H9 (cell line): Measurements from ENCODE around the gene PRAMEF1. TPM values are rescaled to one million over a fixed set of nuclear protein-coding genes. Genes with fewer than 3 reads are reported as not detected.

Experiments used
- DNase-seq: peaks from one replicate; pipeline ENCODE4 v3.0.0-alpha.2; 2017
- H2AFZ ChIP-seq: one replicate; pipeline ENCODE4 v1.6.1; 2013; ENCODE audit warnings: mild to moderate bottlenecking, low read length, control low read depth, moderate library complexity
- H2AK5ac ChIP-seq: 2 replicates; pipeline ENCODE4 v1.6.1; 2013; ENCODE audit warnings: low read length, control low read depth, mixed read lengths; ENCODE audit not compliant: insufficient read length
- H2BK120ac ChIP-seq: one replicate; pipeline ENCODE4 v1.6.1; 2013; ENCODE audit warnings: low read depth, mild to moderate bottlenecking, low read length, control low read depth, inconsistent platforms; ENCODE audit not compliant: poor library complexity, severe bottlenecking
- H2BK12ac ChIP-seq: 2 replicates; pipeline ENCODE4 v1.6.1; 2013; ENCODE audit warnings: low read length, control low read depth, mixed read lengths, low read depth; ENCODE audit not compliant: insufficient read length
- H2BK15ac ChIP-seq: 2 replicates; pipeline ENCODE4 v1.6.1; 2013; ENCODE audit warnings: low read depth, low read length, control low read depth
- H2BK20ac ChIP-seq: one replicate; pipeline ENCODE4 v1.6.1; 2013; ENCODE audit warnings: low read depth, mild to moderate bottlenecking, low read length, control low read depth, inconsistent platforms; ENCODE audit not compliant: poor library complexity, severe bottlenecking
- H2BK5ac ChIP-seq: 2 replicates; pipeline ENCODE4 v1.6.1; 2013; ENCODE audit warnings: low read length, control low read depth, mixed read lengths; ENCODE audit not compliant: insufficient read length
- H3K14ac ChIP-seq: 2 replicates; pipeline ENCODE4 v1.6.1; 2013; ENCODE audit warnings: low read length, control low read depth; ENCODE audit not compliant: insufficient read depth
- H3K18ac ChIP-seq: 2 replicates; pipeline ENCODE4 v1.6.1; 2013; ENCODE audit warnings: low read depth, mild to moderate bottlenecking, mixed read lengths, low read length, control low read depth; ENCODE audit not compliant: insufficient read length
- H3K23ac ChIP-seq: 2 replicates; pipeline ENCODE4 v1.6.1; 2013; ENCODE audit warnings: low read length, control low read depth, mixed read lengths, low read depth; ENCODE audit not compliant: insufficient read length
- H3K23me2 ChIP-seq: 2 replicates; pipeline ENCODE4 v1.6.1; 2013; ENCODE audit warnings: low read depth, mild to moderate bottlenecking, mixed read lengths, low read length, control low read depth; ENCODE audit not compliant: insufficient read length, poor library complexity, severe bottlenecking
- H3K27ac ChIP-seq: 2 replicates; pipeline ENCODE4 v1.5.1; 2013; ENCODE audit warnings: low read length, control low read depth, mixed read lengths, low read depth; ENCODE audit not compliant: insufficient read length
- H3K27me3 ChIP-seq: 2 replicates; pipeline ENCODE4 v1.6.1; 2013; ENCODE audit warnings: low read length, control low read depth, inconsistent platforms; ENCODE audit not compliant: insufficient read depth
- H3K4ac ChIP-seq: 2 replicates; pipeline ENCODE4 v1.6.1; 2013; ENCODE audit warnings: low read depth, mild to moderate bottlenecking, control low read depth, inconsistent platforms, low read length, moderate library complexity
- H3K4me1 ChIP-seq: 2 replicates; pipeline ENCODE4 v1.6.1; 2013; ENCODE audit warnings: low read length, control low read depth, inconsistent platforms; ENCODE audit not compliant: insufficient read depth
- H3K4me2 ChIP-seq: 2 replicates; pipeline ENCODE4 v1.6.1; 2013; ENCODE audit warnings: low read length, control low read depth, mixed read lengths; ENCODE audit not compliant: insufficient read length, insufficient read depth
- H3K56ac ChIP-seq: 2 replicates; pipeline ENCODE4 v1.6.1; 2013; ENCODE audit warnings: low read depth, mild to moderate bottlenecking, mixed read lengths, low read length, control low read depth; ENCODE audit not compliant: insufficient read length
- H3K79me1 ChIP-seq: 2 replicates; pipeline ENCODE4 v1.6.1; 2013; ENCODE audit warnings: low read depth, mild to moderate bottlenecking, moderate library complexity, low read length, control low read depth, inconsistent platforms; ENCODE audit not compliant: insufficient read depth, poor library complexity, severe bottlenecking
- H3K79me2 ChIP-seq: 2 replicates; pipeline ENCODE4 v1.6.1; 2013; ENCODE audit warnings: low read length, control low read depth, inconsistent platforms; ENCODE audit not compliant: insufficient read depth
- H3K9ac ChIP-seq: 2 replicates; pipeline ENCODE4 v1.6.1; 2013; ENCODE audit warnings: low read length, control low read depth, mixed read lengths; ENCODE audit not compliant: insufficient read length; ENCODE audit errors: extremely low read depth
- H3K9me3 ChIP-seq: one replicate; pipeline ENCODE4 v1.6.1; 2013; ENCODE audit warnings: low read depth, low read length, inconsistent platforms; ENCODE audit not compliant: control insufficient read depth
- H3T11ph ChIP-seq: one replicate; pipeline ENCODE4 v1.6.1; 2013; ENCODE audit warnings: mild to moderate bottlenecking, low read length, control low read depth, inconsistent platforms
- H4K20me1 ChIP-seq: one replicate; pipeline ENCODE4 v1.6.1; 2013; ENCODE audit not compliant: control insufficient read depth, insufficient read length, insufficient read depth
- H4K5ac ChIP-seq: 2 replicates; pipeline ENCODE4 v1.6.1; 2013; ENCODE audit warnings: low read depth, mild to moderate bottlenecking, mixed read lengths, low read length, control low read depth; ENCODE audit not compliant: insufficient read length
- H4K8ac ChIP-seq: replicated peaks from 2 replicates; pipeline ENCODE4 v1.6.1; 2013; ENCODE audit warnings: low read length, control low read depth, mixed read lengths, low read depth; ENCODE audit not compliant: insufficient read length
- H4K91ac ChIP-seq: 2 replicates; pipeline ENCODE4 v1.6.1; 2013; ENCODE audit warnings: low read depth, mild to moderate bottlenecking, moderate library complexity, mixed read lengths, low read length, control low read depth; ENCODE audit not compliant: insufficient read length
- H3K27ac Mint-ChIP-seq, 3 experiments: 2 replicates in 2 of 3; 3 replicates in 1 of 3; pipeline ENCODE4 v1.8.0; 2020 to 2021; ENCODE audit warnings: mixed read lengths in 3 of 3, mild to moderate bottlenecking in 1 of 3, moderate library complexity in 1 of 3
- H3K27me3 Mint-ChIP-seq: 2 replicates; pipeline ENCODE4 v1.8.0; 2021; ENCODE audit warnings: low read depth, mild to moderate bottlenecking, moderate library complexity, mixed read lengths
- H3K36me3 Mint-ChIP-seq, 3 experiments: 2 replicates in 2 of 3; 3 replicates in 1 of 3; pipeline ENCODE4 v1.8.0; 2020 to 2021; ENCODE audit warnings: low read depth in 3 of 3, mixed read lengths in 3 of 3; ENCODE audit not compliant: insufficient read depth in 1 of 3
- H3K4me1 Mint-ChIP-seq, 2 experiments: 2 replicates each; pipeline ENCODE4 v1.8.0; 2020; ENCODE audit warnings: mixed read lengths in 2 of 2
- H3K4me3 Mint-ChIP-seq, 2 experiments: 2 replicates in 1 of 2; 3 replicates in 1 of 2; pipeline ENCODE4 v1.8.0; 2020 to 2021; ENCODE audit warnings: mild to moderate bottlenecking in 2 of 2, mixed read lengths in 2 of 2, moderate library complexity in 1 of 2
- H3K9me3 Mint-ChIP-seq, 2 experiments: 2 replicates in 1 of 2; 3 replicates in 1 of 2; pipeline ENCODE4 v1.8.0; 2020; ENCODE audit warnings: mild to moderate bottlenecking in 2 of 2, mixed read lengths in 2 of 2, moderate library complexity in 1 of 2
- WGBS: extraction: QIAGEN DNeasy Blood & Tissue Kit; methylation state at CpG from one replicate; pipeline ENCODE4 v1.1.7; 2013; ENCODE audit warnings: missing lambda C conversion rate, low lambda C conversion rate, mixed read lengths; ENCODE audit not compliant: insufficient read length; ENCODE audit errors: extremely low coverage; 5-methylcytosine and 5-hydroxymethylcytosine counted together
- total RNA-seq: library from RNA; stranded (reverse); gene quantifications from 2 replicates; pipeline ENCODE4 v1.2.1, GENCODE V29; 2021
- TF ChIP-seq, protein P1 (sequence below): fragments of 200-600 bp; sonication (generic); conservative IDR thresholded peaks from 3 replicates; pipeline ENCODE4 v1.8.0; 2021; ENCODE audit warnings: antibody characterized with exemption, mild to moderate bottlenecking

PRAMEF1 gene
- total RNA-seq, 1 experiment from 2014 or later: not detected

DNA sequence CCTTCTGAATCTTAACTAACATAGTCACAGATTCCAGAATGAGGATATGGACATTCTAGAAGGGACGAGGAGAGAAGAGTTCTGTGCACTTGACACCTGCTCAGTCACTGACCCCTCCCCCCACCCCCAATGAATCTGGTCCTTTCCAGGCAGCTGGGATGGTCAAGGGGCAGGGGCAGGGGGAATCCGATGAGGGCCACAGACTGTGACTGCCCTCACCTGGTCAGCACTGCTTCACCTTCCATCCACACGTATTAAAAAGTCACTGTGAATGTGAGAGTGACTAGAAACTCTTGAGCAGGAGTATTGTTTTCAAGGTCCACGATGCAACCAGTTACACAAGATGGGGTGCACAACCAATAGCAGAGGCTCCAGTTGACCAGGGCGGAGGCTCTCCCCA, 27.2 kb upstream of the PRAMEF1 start:
- Histone ChIP-seq H3K23ac (no peak overlapping the region), H3K23me2 (no peaks in the 10 kb centered on the region), H3K79me1 (no peaks in the 10 kb centered on the region), H3K4ac (no peak overlapping the region), H4K8ac (no peak overlapping the region), H3T11ph (no peak overlapping the region), H3K27ac (no peak overlapping the region), H2BK20ac (no peak overlapping the region), H3K56ac (no peak overlapping the region), H4K91ac (no peak overlapping the region), H3K9me3 (no peaks in the 10 kb centered on the region), H2BK12ac (no peak overlapping the region), H3K4me2 (no peak overlapping the region), H3K14ac (no peak overlapping the region), H3K27me3 (no peaks in the 10 kb centered on the region), H2BK15ac (no peak overlapping the region), H2BK5ac (no peak overlapping the region), H3K79me2 (no peaks in the 10 kb centered on the region), H2AFZ (no peak overlapping the region), H4K5ac (no peak overlapping the region), H3K18ac (no peak overlapping the region), H4K20me1 (no peaks in the 10 kb centered on the region), H3K9ac (no peak overlapping the region), H2AK5ac (no peak overlapping the region), H2BK120ac (no peak overlapping the region), H3K4me1 (no peaks in the 10 kb centered on the region)
- H3K27me3 Mint-ChIP-seq: peaks cover 8% of the 10 kb centered on the region
- peaks cover 0 to 3% of the 10 kb centered on the region in 2 experiments; a peak in 1 of 4 replicates for H3K4me1 Mint-ChIP-seq
- DNase-seq: no peak
- no peak overlapping the region for H3K27ac Mint-ChIP-seq
- no peak overlapping the region for H3K4me3 Mint-ChIP-seq
- TF ChIP-seq, protein P1, sequence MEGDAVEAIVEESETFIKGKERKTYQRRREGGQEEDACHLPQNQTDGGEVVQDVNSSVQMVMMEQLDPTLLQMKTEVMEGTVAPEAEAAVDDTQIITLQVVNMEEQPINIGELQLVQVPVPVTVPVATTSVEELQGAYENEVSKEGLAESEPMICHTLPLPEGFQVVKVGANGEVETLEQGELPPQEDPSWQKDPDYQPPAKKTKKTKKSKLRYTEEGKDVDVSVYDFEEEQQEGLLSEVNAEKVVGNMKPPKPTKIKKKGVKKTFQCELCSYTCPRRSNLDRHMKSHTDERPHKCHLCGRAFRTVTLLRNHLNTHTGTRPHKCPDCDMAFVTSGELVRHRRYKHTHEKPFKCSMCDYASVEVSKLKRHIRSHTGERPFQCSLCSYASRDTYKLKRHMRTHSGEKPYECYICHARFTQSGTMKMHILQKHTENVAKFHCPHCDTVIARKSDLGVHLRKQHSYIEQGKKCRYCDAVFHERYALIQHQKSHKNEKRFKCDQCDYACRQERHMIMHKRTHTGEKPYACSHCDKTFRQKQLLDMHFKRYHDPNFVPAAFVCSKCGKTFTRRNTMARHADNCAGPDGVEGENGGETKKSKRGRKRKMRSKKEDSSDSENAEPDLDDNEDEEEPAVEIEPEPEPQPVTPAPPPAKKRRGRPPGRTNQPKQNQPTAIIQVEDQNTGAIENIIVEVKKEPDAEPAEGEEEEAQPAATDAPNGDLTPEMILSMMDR: no peak
- no peaks in the 10 kb centered on the region; a peak in 1 of 5 replicates for H3K9me3 Mint-ChIP-seq
- no CpG with 5 or more reads among the region's 5 CpGs for WGBS
- H3K36me3 Mint-ChIP-seq: no peaks in the 10 kb centered on the region
